H1 (cell line): ENCODE measurements around the gene SRPRA. TPM values are rescaled to one million over a fixed set of nuclear protein-coding genes. Genes with fewer than 3 reads are reported as not detected.

Source experiments
- CTCF ChIA-PET: fragments of 300-600 bp; sonication (Branson Sonifier 250); formaldehyde crosslinking; loops from one replicate; lab custom pipeline; 2021; ENCODE audit not compliant: partially characterized antibody; lab: Charles Lee
- POLR2A ChIA-PET: fragments of 300-600 bp; sonication (Branson Sonifier 250); formaldehyde crosslinking; loops from one replicate; lab custom pipeline; 2021; ENCODE audit warnings: inconsistent platforms; ENCODE audit not compliant: partially characterized antibody; lab: Charles Lee
- DNase-seq, 2 experiments: peaks; one replicate each; pipeline versions ENCODE4 v3.0.0 to v3.0.0-alpha.2; 2010 to 2022; ENCODE audit warnings: low spot score in 2 of 2, low read depth in 1 of 2, mixed read lengths in 1 of 2
- FAIRE-seq: peaks from 2 replicates; lab custom pipeline; 2011; peaks lifted over from hg19 to GRCh38; lab: Jason Lieb, UNC
- H2AFZ ChIP-seq: 2 replicates; pipeline ENCODE4 v1.8.1; 2012; ENCODE audit warnings: low read length, inconsistent platforms
- H2AK5ac ChIP-seq: 2 replicates; pipeline ENCODE4 v1.6.1; 2013; ENCODE audit warnings: low read depth, low read length
- H2BK120ac ChIP-seq: replicated peaks from 2 replicates; pipeline ENCODE3; 2013; ENCODE audit warnings: low read depth, low read length, inconsistent platforms
- H2BK12ac ChIP-seq: 2 replicates; pipeline ENCODE4 v1.6.1; 2013; ENCODE audit warnings: low read depth, low read length
- H2BK15ac ChIP-seq: 2 replicates; pipeline ENCODE4 v1.6.1; 2013; ENCODE audit warnings: low read length
- H2BK20ac ChIP-seq: 2 replicates; pipeline ENCODE4 v1.6.1; 2013; ENCODE audit warnings: low read length
- H2BK5ac ChIP-seq: 2 replicates; pipeline ENCODE4 v1.6.1; 2013; ENCODE audit warnings: low read depth, low read length
- H3K14ac ChIP-seq: 2 replicates; pipeline ENCODE4 v1.6.1; 2013; ENCODE audit warnings: inconsistent platforms; ENCODE audit not compliant: insufficient read length
- H3K18ac ChIP-seq: 2 replicates; pipeline ENCODE4 v1.6.1; 2013; ENCODE audit warnings: low read length; ENCODE audit errors: extremely low read depth
- H3K23ac ChIP-seq: 2 replicates; pipeline ENCODE4 v1.6.1; 2013; ENCODE audit warnings: inconsistent platforms; ENCODE audit not compliant: insufficient read length
- H3K23me2 ChIP-seq: 2 replicates; pipeline ENCODE4 v1.6.1; 2013; ENCODE audit warnings: low read depth, low read length
- H3K27ac ChIP-seq: 2 replicates; pipeline ENCODE4 v1.6.1; 2011; ENCODE audit warnings: low read depth, low read length, inconsistent platforms
- H3K27me3 ChIP-seq, 4 experiments: replicated peaks in 1 of 4; 1 replicate in 1 of 4; 2 replicates in 3 of 4; pipeline versions ENCODE4 v1.6.1 to v1.8.1; 2011 to 2013; ENCODE audit warnings: low read length in 3 of 4, mild to moderate bottlenecking in 3 of 4, inconsistent platforms in 2 of 4, mixed read lengths in 2 of 4, moderate library complexity in 1 of 4; ENCODE audit not compliant: control insufficient read depth in 3 of 4, insufficient read depth in 3 of 4; ENCODE audit errors: extremely low read depth in 1 of 4
- H3K36me3 ChIP-seq, 4 experiments: 2 replicates each; pipeline versions ENCODE4 v1.6.1 to v1.8.1; 2011 to 2013; ENCODE audit warnings: mild to moderate bottlenecking in 4 of 4, low read length in 3 of 4, moderate library complexity in 2 of 4, control low read depth in 1 of 4, inconsistent platforms in 1 of 4; ENCODE audit not compliant: insufficient read depth in 4 of 4, control insufficient read depth in 2 of 4
- H3K4ac ChIP-seq: replicated peaks from 2 replicates; pipeline ENCODE3; 2013; ENCODE audit warnings: low read length, low read depth, mixed read lengths, inconsistent platforms; ENCODE audit not compliant: insufficient read length
- H3K4me1 ChIP-seq, 4 experiments: replicated peaks in 1 of 4; 1 replicate in 1 of 4; 2 replicates in 3 of 4; pipeline versions ENCODE4 v1.6.1 to v1.8.1; 2011 to 2013; ENCODE audit warnings: low read length in 3 of 4, inconsistent platforms in 2 of 4, mixed read lengths in 1 of 4; ENCODE audit not compliant: insufficient read depth in 4 of 4, control insufficient read depth in 3 of 4
- H3K4me2 ChIP-seq, 2 experiments: 2 replicates each; pipeline versions ENCODE4 v1.6.1 to v1.8.1; 2011 to 2013; ENCODE audit warnings: low read depth in 2 of 2, low read length in 2 of 2, control low read depth in 1 of 2, inconsistent platforms in 1 of 2, mild to moderate bottlenecking in 1 of 2; ENCODE audit not compliant: insufficient read depth in 1 of 2
- H3K4me3 ChIP-seq, 4 experiments: fragments of 200-600, 300-600 bp in 1 of 4; sonication (generic), shearing (Covaris generic), sonication (Bioruptor Twin) in 1 of 4; 2 replicates each; pipeline versions ENCODE4 v1.5.1 to v1.8.1; 2011 to 2016; ENCODE audit warnings: low read length in 4 of 4, low read depth in 3 of 4, control low read depth in 2 of 4, inconsistent platforms in 2 of 4, mild to moderate bottlenecking in 2 of 4, mixed read lengths in 1 of 4, moderate library complexity in 1 of 4; ENCODE audit not compliant: insufficient read depth in 2 of 4; ENCODE audit errors: extremely low read depth in 1 of 4
- H3K56ac ChIP-seq: replicated peaks from 2 replicates; pipeline ENCODE3; 2013; ENCODE audit warnings: low read depth, mild to moderate bottlenecking, mixed read lengths, low read length, inconsistent platforms; ENCODE audit not compliant: insufficient read length
- H3K79me1 ChIP-seq: 2 replicates; pipeline ENCODE4 v1.6.1; 2013; ENCODE audit warnings: low read depth, low read length, control low read depth
- H3K79me2 ChIP-seq, 2 experiments: 2 replicates each; pipeline versions ENCODE4 v1.6.1 to v1.8.1; 2012 to 2013; ENCODE audit warnings: low read length in 2 of 2, mild to moderate bottlenecking in 2 of 2, inconsistent platforms in 1 of 2; ENCODE audit not compliant: insufficient read depth in 2 of 2, control insufficient read depth in 1 of 2
- H3K9ac ChIP-seq, 4 experiments: replicated peaks in 1 of 4; 1 replicate in 1 of 4; 2 replicates in 3 of 4; pipeline versions ENCODE4 v1.6.1 to v1.8.1; 2011 to 2013; ENCODE audit warnings: low read depth in 3 of 4, low read length in 3 of 4, control low read depth in 2 of 4, mild to moderate bottlenecking in 2 of 4, moderate library complexity in 2 of 4, inconsistent platforms in 1 of 4; ENCODE audit errors: extremely low read depth in 1 of 4
- H3K9me3 ChIP-seq, 2 experiments: 2 replicates each; pipeline versions ENCODE4 v1.6.1 to v1.8.1; 2012 to 2013; ENCODE audit warnings: mild to moderate bottlenecking in 2 of 2, moderate library complexity in 2 of 2, control low read depth in 1 of 2, inconsistent platforms in 1 of 2, low read depth in 1 of 2, low read length in 1 of 2, mixed read lengths in 1 of 2; ENCODE audit not compliant: insufficient read depth in 2 of 2
- H4K20me1 ChIP-seq, 2 experiments: replicated peaks in 1 of 2; 2 replicates each; pipeline versions ENCODE3 to v1.8.1; 2011 to 2013; ENCODE audit warnings: inconsistent platforms in 2 of 2, low read length in 2 of 2, mild to moderate bottlenecking in 1 of 2; ENCODE audit not compliant: insufficient read depth in 2 of 2, control insufficient read depth in 1 of 2
- H4K5ac ChIP-seq: 2 replicates; pipeline ENCODE4 v1.6.1; 2013; ENCODE audit warnings: low read length, low read depth, mixed read lengths, inconsistent platforms; ENCODE audit not compliant: insufficient read length
- H4K8ac ChIP-seq: 2 replicates; pipeline ENCODE4 v1.8.0; 2013; ENCODE audit warnings: mild to moderate bottlenecking, moderate library complexity, low read length, inconsistent platforms; ENCODE audit not compliant: insufficient read depth; ENCODE audit errors: extremely low read depth
- H4K91ac ChIP-seq: replicated peaks from 2 replicates; pipeline ENCODE3; 2013; ENCODE audit warnings: low read length, mixed read lengths, inconsistent platforms; ENCODE audit not compliant: insufficient read length
- ASH2L ChIP-seq: fragments of 200-600, 300-600 bp; sonication (generic); IDR thresholded peaks from one replicate; pipeline ENCODE4 v1.7.1; 2017; ENCODE audit warnings: low read length
- EZH2 ChIP-seq: fragments of 200-600 bp; sonication (generic); IDR thresholded peaks from 2 replicates; pipeline ENCODE4 v1.7.1; 2012; ENCODE audit warnings: low read depth, mild to moderate bottlenecking, moderate library complexity, low read length, inconsistent platforms; ENCODE audit not compliant: severe bottlenecking
- KDM1A ChIP-seq: fragments of 200-600, 300-600 bp; sonication (generic); IDR thresholded peaks from 2 replicates; pipeline ENCODE4 v1.7.1; 2016; ENCODE audit warnings: mild to moderate bottlenecking, low read length, borderline replicate concordance
- NANOG ChIP-seq: IDR thresholded peaks from 2 replicates; pipeline ENCODE4 v1.6.1; 2011; ENCODE audit warnings: low read length, low read depth, mild to moderate bottlenecking, inconsistent platforms; ENCODE audit not compliant: insufficient read depth, poor library complexity, severe bottlenecking
- PHF8 ChIP-seq: fragments of 200-600 bp; sonication (generic); conservative IDR thresholded peaks from 2 replicates; pipeline ENCODE4 v1.7.1; 2012; ENCODE audit warnings: low read depth, mild to moderate bottlenecking, inconsistent platforms, low read length, moderate library complexity
- RFX5 ChIP-seq: IDR thresholded peaks from 2 replicates; pipeline ENCODE4 v1.6.1; 2011; ENCODE audit warnings: low read depth, low read length, improper control_type of control experiment, borderline replicate concordance
- RXRA ChIP-seq: IDR thresholded peaks from 2 replicates; pipeline ENCODE4 v1.6.1; 2011; ENCODE audit warnings: low read depth, mild to moderate bottlenecking, low read length, moderate library complexity; ENCODE audit not compliant: insufficient read depth
- SIN3A ChIP-seq, 2 experiments: IDR thresholded peaks in 1 of 2; conservative IDR thresholded peaks in 1 of 2; 2 replicates each; pipeline ENCODE4 v1.6.1; 2011 to 2012; ENCODE audit warnings: low read length in 2 of 2, improper control_type of control experiment in 1 of 2, low read depth in 1 of 2, mild to moderate bottlenecking in 1 of 2
- SP2 ChIP-seq: IDR thresholded peaks from 2 replicates; pipeline ENCODE4 v1.6.1; 2012; ENCODE audit warnings: mild to moderate bottlenecking, low read length, inconsistent platforms
- SUZ12 ChIP-seq: fragments of 200-600 bp; sonication (generic); IDR thresholded peaks from 2 replicates; pipeline ENCODE4 v1.6.1; 2012; ENCODE audit warnings: mild to moderate bottlenecking, inconsistent platforms, low read length, moderate library complexity, mixed read lengths
- TBP ChIP-seq: IDR thresholded peaks from 2 replicates; pipeline ENCODE4 v1.6.1; 2011; ENCODE audit warnings: low read depth, low read length, improper control_type of control experiment
- TCF12 ChIP-seq: IDR thresholded peaks from 2 replicates; pipeline ENCODE4 v1.6.1; 2011; ENCODE audit warnings: low read depth, mild to moderate bottlenecking, low read length
- YY1 ChIP-seq: IDR thresholded peaks from 2 replicates; pipeline ENCODE4 v1.6.1; 2011; ENCODE audit warnings: low read depth, mild to moderate bottlenecking, low read length
- WGBS, 2 experiments: shearing (Covaris generic) in 1 of 2; methylation state at CpG; one replicate each; pipeline versions ENCODE4 v1.1.6 to v1.1.7; 2013 to 2015; ENCODE audit warnings: low lambda C conversion rate in 2 of 2, mixed read lengths in 2 of 2, inconsistent platforms in 1 of 2, low coverage in 1 of 2, missing lambda C conversion rate in 1 of 2; ENCODE audit not compliant: insufficient replicate concordance in 2 of 2, insufficient coverage in 1 of 2, insufficient read length in 1 of 2; ENCODE audit errors: extremely low coverage in 1 of 2, missing lambda C conversion rate in 1 of 2; 5-methylcytosine and 5-hydroxymethylcytosine counted together
- polyA plus RNA-seq, 7 experiments: library from polyadenylated mRNA; depleted of rRNA in 3 of 7; stranded (reverse) in 5 of 7; unstranded in 2 of 7; fragments of >200 nt in 5 of 7; fragments of 200-250 nt in 2 of 7; gene quantifications; 1 replicate in 5 of 7; 2 replicates in 1 of 7; 4 replicates in 1 of 7; pipeline versions ENCODE4 v1.2.1 to v1.2.3, GENCODE V29; 2011 to 2013; ENCODE audit warnings: missing spikeins in 2 of 7, mixed read lengths in 2 of 7
- total RNA-seq: library from RNA; stranded (reverse); fragmentation: NEBNext Ultra II Directional; extraction: Animal tissue kit (Norgen Biotek cat#: 25700); gene quantifications from 2 replicates; pipeline ENCODE4 v1.2.1, GENCODE V29; 2021

Gene SRPRA
- total and polyA plus RNA-seq, 2 of the 8 experiments (the other 6 are each of a cell fraction or from before 2014, with no cell fraction given): 57.6 to 62.0 TPM

- DNase-seq (no peak), FAIRE-seq (no peak)
- 95% methylated on average over 11 of the region's 15 CpGs; no CpG with 5 or more reads in 1 of the 2 experiments for WGBS, 2 experiments
- Histone ChIP-seq H3K9ac (no peak overlapping the region), H3K4me3 (no peak overlapping the region), H2AK5ac (no peak overlapping the region), H2BK12ac (no peak overlapping the region), H3K27ac (no peak overlapping the region), H3K14ac (no peak overlapping the region), H3K18ac (no peak overlapping the region), H2BK120ac (no peak overlapping the region), H3K9me3 (no peaks in the 10 kb centered on the region), H3K79me1 (peaks cover 9% of the 10 kb centered on the region), H2BK15ac (no peak overlapping the region), H3K27me3 (no peaks in the 10 kb centered on the region), H3K4ac (no peak overlapping the region), H4K8ac (no peak overlapping the region), H2BK5ac (no peak overlapping the region), H3K79me2 (peaks cover 3 to 58% of the 10 kb centered on the region in 2 experiments; a peak in 3 of 4 replicates), H4K91ac (no peak overlapping the region), H3K56ac (no peak overlapping the region), H3K36me3 (peaks cover 0 to 6% (median 2%) of the 10 kb centered on the region in 4 experiments; a peak in 2 of 8 replicates), H4K20me1 (peaks cover 0 to 3% of the 10 kb centered on the region in 2 experiments), H3K23ac (no peak overlapping the region), H3K23me2 (no peaks in the 10 kb centered on the region), H3K4me2 (no peak overlapping the region), H4K5ac (no peak overlapping the region), H2BK20ac (no peak overlapping the region), H2AFZ (no peak overlapping the region), H3K4me1 (no peaks in the 10 kb centered on the region)
- POLR2A ChIA-PET: no interaction called here
- CTCF ChIA-PET: no interaction called here
- TF ChIP-seq NANOG (no peak), YY1 (no peak), SP2 (no peak), RFX5 (no peak), TCF12 (no peak), EZH2 (no peak), SIN3A (conservative IDR thresholded peaks at IDR 0.05 in 1 of 2, IDR thresholded peaks at IDR 0.05 in 1 of 2; ENCODE audit: low read depth in 1 of 2, low read length in 2 of 2) (no peak), KDM1A (no peak), PHF8 (no peak), RXRA (no peak), ASH2L (no peak), TBP (no peak), SUZ12 (no peak)
Measured at GRCh38 chr11:126226334-126227084, 42.2 kb downstream of the SRPRA start.
